Stimulated activated CD4-positive, alpha-beta T cell treated with anti-CD3 and anti-CD28 coated beads, Interleukin-4, amount 100 ng/mL, for 24 hours (primary cell): ENCODE measurements around the gene RBMS3.
"Not testable (repeated sequence)": the region's sequence is repeated elsewhere in the genome, so short reads cannot be mapped to it uniquely, and the experiment has no call there.

Experiments
- DNase-seq: peaks from one replicate; pipeline ENCODE4 v3.0.0-alpha.2; 2020

RBMS3 gene

DNA sequence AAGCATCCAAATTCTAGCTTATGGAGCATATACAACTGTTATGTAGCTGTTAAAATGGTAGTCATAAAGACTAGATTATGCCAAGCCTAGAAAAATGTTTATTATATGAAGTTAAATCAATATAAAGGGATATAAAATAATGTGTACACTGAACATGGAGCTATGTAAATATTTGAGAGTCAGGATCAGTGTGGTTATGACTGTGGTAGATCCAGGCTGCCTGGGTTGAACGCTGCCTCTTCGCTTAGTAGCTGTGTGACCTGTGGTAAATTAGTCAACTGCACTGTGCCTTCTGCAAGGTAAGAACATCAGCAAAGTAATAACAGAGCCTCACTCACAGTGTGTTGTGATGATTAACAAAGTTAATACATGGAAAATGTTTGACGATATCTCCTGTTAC, 212.2 kb downstream of the RBMS3 start:
- no peak for DNase-seq

DNA sequence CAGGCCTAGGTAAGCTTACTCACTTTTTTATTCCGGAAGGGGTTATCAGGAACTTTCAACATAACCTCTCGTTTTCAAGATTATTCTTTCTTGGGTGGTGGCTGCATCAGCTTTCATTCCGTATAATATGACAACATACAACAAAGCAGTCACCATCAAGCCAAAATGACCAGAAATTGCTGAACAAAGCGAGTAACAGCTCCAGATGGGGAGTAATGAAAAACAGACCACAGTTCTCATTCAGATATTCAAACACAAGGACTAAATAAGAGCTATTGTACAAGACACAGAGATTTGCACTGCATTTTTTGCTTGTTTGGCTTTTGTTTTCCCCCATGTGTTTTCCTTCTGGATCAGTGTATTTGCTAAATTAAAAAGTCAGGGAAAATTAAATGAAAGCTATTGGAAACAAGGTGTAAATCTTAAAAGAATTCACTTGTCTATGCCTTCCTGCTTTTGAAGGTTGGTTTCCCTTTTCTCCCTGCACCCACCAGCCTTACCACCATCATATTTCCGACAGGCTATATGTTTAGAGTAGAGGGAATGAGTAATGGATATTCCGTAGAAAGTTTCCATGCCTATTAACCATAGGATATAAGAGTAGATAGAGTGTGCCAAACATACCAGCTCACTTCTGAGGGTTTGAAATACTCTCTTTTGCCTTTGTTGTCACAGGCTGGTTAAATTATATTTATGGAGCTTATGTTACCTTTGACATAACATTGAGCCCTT, 213.6 kb downstream of the RBMS3 start:
- DNase-seq = no peak

DNA sequence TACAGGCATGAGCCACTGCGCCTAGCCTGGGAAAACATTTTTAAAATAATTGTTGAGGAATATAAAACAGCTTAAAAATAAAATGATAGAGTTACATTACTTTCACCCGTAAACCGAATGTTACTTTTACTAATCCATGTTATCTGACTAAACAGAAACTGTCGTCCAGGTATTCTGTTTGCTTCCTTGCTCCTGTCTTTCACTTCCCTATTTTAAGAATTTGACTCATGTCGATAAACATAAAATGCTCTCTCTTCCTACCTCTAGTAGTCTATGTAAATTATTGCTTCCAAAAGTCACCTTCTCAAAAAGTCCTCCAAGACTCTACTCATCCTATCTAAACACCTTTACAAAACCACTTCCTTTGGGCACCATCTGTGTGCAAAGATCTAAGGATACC, 216.4 kb downstream of the RBMS3 start:
- no peak for DNase-seq

DNA sequence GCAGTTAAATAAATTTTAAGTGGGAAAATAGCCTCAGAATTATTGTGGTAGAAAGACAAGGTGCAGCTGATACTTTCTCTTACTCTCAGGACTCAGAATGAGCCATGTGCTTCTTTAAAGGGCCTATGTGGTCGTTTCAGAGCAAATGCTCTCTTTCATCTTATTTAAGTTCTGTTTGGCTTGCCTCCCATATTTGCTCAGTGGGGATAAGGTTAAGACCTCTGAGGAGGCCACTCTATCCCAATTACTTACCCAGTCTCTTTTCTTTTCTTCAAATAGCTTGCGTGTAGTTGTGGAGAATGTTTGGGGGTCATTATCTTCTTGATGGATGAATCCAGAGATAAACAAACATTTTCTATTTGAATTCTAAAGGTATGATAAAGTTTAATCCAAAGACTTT, 221.9 kb downstream of the RBMS3 start:
- no peak for DNase-seq

DNA sequence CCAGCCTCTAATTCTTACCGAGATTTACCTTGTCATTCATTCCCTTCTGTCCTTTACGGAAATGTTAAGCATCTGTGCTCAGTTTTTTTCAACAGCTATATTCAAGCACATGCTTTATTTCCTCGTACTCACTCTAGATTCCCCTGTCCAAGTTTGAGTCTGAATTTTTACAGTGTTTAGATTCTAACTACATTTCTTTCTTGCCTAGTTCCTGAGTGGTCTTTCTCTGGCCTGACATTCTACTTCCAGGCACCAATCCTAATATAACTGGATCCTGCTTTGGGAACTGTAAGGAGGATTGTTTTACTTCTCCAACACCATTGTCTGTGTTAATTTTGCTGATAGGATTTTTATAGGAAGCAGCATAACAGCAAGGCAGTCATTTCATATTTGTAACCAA, 222.4 kb downstream of the RBMS3 start:
- no peak for DNase-seq

DNA sequence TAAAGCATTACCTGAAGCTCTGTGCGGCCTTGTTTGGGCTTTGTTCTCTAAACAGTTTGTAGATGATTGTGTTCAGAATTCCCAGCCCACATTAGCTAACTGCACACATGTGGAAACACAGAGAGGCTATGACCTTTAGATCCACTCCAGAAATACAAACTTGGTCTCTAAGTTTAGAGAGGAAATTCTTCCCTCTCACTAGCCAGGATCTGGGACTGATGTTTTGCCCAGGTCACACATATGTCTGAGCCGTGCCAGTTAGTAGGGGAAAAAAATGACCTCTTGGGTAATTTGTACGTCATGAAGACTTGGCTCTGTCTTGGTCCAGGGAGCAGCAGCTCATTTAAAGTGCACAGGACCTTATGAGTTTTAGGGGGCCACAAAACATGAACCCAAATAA, 223.1 kb downstream of the RBMS3 start:
- DNase-seq = no peak

DNA sequence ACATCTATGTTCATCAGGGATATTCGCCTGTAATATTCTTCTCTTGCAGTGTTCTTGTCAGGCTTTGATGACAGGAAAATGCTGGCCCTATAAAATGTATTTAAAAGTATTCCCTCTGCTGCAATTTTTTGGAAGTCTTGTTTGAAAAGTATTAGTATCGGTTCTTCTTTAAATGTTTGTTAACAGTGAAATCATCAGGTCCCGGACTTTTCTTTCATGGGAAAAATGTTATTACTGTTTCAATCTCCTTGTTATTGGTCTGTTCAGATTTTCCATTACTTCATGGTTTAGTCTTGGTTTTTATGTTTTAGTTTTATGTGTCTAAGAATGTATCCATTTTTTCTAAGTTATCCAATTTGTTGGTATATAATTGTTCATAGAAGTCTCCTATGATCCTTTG, 225.6 kb downstream of the RBMS3 start:
- DNase-seq = no peak

DNA sequence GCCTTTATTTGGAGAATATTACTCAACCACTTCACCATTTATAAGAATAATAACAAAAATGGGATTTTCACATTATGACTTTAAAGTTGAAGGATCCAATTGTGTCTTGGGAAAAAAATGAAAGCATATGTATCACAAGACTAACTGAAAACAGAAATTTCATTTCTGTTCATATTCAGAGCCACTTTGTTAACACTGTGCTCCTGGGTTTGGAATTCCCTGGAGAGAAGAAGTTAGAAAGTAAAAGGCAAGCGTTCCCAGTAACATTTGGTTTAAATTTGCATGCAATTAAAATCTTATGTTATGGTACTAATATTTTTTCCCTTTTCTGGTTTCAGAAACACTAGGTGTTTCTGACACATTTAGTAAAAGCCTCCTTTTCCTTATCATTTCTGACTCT, 230.8 kb downstream of the RBMS3 start:
- DNase-seq = no peak

DNA sequence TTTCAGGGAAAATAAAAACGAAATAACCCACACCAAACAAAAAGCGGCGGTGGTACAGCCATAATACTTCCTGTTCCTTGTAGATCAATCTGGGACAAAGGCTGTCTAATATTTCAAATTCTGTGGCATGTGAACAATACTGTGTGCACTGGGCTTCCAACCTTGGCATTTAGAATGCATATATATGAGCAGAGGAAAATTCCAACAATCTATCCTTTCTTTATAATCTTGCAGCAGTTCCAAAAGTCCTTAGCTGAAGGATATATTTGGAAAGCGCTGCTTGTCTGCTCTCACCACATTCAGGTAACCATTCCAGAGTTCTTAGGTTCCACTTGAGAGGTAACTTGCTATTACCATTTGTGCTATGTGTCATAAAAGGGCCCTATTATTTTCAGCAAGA, 231.8 kb downstream of the RBMS3 start:
- no peak for DNase-seq

DNA sequence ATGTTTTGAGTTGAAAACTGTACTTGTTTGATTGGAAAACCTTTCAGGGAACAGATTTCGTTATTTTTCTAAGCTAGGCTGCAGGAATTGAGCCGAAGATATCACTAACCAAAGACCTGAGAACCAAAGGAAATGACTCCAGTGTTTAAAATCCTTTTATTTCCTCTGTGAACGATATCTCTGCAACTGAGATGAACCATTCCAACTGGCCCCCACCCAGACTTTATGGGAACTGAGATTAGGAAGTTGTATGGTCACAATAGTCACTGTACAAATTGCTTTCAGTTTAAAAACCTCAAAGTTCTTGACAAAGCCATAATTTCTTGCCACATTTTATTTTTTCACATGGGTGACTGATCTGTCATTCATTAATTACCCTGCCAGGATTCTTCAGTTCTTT, 232.4 kb downstream of the RBMS3 start:
- no peak for DNase-seq

DNA sequence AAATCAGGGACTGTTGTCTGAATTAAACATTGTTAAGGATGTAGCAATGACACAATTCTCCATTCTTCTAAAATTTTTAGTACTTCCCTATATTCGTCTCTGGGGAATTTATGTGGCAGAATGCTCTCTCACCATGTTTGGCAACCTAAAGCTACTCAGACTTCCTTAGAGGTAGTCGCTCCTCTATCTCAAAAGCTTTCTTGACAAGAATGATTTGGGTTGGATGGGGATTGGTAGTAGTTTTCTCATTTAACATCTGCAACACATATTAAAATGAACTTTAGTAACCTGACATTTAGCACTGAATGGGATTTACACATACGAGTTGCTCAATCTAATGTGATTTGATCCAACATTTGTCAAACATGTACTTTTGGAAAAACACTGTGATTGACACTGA, 233.3 kb downstream of the RBMS3 start:
- no peak for DNase-seq

DNA sequence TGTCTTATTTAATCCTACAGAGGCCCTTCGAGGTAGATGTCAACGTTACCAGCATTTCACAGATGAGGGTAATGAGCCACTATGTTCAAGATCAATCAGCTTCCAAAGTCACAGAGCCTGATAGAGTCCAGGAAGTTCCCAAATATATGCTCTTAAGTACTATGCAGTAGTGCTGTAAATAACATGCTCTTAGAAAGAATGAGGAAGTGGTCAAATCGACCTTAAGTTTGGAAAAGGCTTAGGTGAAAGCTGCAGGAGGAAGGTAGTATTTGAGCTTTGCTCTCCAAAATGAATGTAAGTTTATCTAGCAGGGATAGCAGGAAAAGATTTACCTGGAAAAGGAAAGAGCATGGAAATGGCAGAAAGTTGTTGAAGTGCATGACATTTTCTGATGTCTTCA, 234.0 kb downstream of the RBMS3 start:
- DNase-seq = no peak

DNA sequence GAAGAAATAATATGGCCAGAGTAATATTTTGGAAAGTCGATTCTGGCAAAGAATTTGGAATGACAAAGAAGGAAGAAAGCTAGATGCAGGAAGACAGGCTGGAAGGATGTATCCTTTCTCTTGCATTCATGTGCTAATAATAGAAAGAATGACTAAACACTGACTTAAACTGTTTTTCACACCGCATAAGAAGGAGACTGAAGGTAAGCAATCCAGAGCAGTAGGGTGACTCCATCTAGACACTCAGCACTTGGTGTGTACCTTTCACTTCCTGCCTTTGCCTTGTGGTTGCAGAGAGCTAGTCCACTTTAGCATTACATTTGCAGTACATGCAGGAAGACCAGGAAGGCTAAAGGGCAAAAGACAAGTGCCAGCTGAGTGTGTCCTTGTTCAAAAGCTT, 234.6 kb downstream of the RBMS3 start:
- DNase-seq = no peak

DNA sequence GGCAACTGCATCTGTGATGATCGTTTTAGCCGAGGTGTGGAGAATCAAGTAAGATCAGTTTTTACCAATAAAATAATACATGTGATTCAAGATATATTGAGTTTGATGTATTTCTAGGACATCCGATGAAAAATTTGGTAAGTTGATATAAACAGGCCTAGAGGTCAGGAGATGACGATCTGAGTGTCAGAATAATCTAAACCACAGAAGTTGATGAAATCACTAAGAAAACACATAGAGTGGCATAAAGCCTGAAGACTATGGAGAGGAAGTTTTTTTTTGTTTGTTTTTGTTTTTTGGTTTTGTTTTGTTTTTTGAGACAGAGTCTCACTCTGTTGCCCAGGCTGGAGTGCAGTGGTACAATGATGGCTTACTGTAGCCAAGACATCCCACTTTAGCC, 235.3 kb downstream of the RBMS3 start:
- DNase-seq = no peak

DNA sequence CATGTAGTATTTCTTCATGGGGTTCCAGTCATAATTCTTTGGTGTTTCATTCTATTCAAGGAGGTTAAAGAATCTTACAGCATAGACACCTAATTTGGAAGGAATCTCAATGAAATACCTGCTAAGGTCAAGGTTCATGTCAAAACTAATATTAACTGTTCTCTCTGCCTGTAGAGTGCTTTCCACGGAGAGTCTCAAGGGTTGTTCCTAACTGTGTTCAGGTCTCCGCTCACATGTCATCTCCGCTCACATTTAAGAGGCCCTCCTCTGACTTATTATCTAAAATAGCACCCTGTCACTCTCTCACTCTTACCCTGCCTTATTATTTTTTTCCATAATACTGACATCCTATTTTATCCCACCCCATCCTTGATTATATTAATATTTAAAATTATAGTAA, 239.9 kb downstream of the RBMS3 start:
- no peak for DNase-seq

DNA sequence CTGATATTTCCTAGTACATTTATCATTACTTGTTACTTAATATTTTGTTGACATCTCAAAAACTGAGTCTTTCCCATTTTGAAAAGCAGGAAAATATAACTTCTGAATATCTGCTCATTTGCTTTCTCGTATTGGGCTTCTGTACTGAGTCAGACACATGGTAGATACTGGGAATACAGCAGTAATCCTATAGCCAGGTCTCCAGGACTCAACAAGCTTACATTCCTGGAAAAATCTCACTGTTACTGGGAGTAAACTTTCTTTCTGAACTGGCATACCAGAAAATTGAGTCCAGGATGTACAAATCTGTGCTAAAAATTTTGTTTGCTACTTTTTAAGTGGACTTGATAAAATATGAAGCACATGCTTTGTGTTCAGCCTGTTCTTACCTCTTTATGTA, 240.4 kb downstream of the RBMS3 start:
- DNase-seq = no peak

DNA sequence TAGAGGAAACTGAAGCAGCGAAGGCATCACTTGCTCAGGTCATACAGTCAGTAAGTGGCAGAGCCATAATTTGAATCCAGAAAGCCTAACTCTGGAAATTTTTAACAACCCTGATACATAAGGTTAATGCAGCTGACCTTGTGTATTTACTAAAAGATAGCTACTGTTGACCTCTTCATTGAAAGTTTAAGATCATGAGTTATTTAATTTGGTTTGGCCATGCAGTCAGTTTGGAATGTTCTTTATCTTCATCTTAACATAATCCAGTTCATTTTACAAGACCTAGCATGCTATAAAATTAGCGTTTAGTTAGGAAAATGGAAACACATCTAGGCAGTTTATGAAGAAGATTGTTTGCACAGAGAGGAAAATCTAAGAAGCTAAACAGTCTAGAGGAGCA, 240.9 kb downstream of the RBMS3 start:
- DNase-seq = no peak

DNA sequence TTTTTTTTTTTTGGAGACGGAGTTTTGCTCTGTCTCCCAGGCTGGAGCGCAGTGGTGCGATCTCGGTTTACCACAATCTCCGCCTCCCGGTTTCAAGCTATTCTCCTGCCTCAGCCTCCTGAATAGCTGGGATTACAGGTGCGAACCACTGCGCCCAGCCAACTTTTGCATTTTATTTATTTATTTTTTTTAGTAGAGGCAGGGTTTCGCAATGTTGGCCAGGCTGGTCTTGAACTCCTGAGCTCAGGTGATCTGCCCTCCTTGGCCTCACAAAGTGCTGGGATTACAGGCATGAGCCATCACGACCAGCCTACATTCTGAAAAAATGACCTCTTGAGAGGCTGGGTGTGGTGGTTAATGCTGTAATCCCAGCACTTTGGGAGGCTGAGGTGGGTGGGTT, 243.6 kb downstream of the RBMS3 start:
- DNase-seq = not testable (repeated sequence)

DNA sequence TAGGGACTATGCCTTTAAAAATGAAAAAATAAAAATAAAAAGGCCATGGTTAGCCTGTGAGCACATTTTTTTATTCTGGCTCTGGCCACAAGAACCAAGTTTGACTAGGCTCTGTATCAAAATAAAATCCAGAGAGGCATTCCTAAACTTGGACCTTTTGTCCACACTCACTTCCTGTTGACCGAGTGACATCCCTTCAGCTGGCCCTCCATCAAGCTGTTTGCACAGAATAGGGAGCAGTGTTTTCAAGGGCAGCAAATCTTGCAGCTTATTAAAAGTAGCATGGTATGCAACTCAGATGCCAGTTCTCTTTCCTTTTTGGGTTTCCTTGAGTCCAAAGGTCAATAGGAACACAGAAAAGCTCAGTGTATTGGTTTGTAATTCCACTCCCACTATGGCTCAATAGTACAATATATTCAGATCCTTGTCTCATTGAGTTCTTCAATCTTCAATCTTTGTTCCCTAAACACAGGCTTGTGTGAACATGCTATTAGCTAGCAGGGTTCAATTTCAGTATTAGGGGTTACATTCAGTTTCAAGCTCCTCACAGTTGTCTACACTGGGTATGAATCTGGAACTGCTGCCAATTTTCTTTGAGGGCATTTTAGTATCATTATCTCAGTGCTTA, 244.5 kb downstream of the RBMS3 start:
- no peak for DNase-seq

DNA sequence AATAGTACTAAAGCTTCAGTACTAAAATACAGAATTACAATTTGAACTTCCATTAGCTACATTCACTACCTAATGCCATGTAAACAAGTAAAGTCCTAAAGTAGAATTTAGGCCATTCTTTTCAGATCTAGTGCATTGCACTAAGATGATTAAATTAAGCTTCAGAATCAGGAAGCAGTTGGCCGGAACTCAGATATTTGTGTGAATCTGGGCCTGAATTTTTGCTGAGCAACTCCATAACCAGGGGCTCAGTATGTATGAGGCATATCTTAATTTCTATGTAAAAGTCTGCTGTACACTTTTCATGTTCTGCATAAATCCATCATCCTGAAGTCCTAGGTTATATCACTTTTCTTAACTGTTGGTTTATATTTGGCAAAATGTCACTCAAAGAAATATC, 246.4 kb downstream of the RBMS3 start:
- no peak for DNase-seq

DNA sequence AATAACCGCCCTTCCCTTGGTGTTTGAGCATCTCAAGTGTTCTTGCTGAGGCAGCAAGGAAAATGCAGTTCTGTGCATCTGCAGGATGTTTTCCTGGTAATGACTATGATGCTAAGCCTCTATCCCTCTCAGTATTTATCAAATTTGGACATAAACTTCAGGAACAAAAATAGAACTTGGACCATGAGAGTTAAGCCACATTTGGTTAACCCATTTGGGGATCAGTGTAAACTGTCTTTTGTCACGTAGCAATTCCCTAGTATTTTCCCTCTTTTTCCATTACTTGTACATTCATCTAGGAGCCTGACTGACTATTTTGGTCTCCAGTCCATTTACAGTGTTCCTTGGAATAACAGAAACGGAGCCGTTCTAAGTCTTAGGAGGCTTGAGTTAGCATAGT, 250.8 kb downstream of the RBMS3 start:
- DNase-seq = no peak

DNA sequence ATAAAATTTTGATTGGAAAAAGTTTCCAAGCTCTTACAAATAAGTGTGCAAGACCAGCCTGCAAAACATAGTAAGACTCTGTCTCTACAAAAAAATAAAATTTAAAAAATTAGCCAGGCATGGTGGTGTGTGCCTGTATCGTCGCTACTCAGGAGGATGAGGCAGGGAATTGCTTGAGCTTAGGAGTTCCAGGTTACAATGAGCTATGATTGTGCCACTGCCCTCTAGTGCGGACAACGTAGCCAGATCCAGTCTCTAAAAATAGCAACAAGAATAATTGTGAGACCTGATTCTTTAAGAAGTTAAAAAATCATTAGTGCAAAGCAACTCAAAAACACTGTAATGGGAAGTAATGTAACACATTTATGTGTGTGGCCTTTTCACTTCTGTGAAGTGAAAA, 251.6 kb downstream of the RBMS3 start:
- no peak for DNase-seq

DNA sequence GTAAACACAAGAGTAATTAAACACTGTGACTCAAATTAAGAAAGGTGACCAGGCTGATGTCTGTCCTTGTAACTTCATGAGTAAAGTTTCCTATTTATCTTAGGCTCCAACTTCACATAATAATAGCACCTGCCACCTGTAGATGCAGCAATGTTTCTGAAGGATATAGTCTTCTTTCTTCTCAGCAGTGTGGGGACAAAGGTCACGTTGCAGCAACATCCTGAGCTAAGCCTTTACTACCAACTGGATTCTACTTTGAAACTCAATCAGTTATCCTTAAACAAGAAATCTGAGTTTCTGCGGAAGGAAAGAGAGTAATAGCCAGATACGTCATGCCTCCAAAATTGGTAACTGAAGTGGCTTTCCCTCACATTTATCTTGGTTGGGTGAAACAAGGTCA, 253.1 kb downstream of the RBMS3 start:
- no peak for DNase-seq

DNA sequence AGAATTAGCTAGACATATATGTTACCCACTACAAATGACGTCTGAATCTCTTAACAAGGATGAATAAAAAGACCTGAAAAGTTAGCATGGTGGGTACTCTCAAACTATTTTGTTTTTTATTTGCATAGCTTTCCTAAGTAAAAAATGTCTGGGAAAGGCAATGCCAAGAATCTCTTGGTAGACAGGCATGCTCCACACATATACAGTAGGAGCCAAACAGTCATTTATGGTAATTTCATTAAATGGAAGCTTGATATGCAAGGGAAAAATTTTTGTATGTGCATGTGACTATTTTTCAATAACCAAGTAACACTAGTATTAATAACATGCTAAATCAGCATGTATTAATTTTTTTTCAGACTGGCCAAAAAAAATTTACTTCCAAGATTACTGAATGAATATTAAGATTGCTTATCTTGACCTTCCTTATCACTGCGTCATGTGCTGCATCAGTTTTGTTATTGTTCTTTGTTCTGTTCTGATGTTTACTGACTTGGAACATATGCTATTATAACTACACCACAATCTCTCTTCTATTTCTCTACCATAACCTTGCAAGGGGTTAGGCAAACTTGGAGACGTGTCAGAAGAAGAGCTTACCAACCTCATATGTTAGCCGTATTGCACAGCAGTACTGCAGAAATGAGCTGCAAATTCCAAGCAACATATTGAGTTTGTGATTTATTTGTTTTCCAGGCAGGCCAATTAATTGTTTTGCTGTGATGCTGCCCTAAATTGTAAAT, 255.3 kb downstream of the RBMS3 start:
- DNase-seq = no peak
